ENCODE measurements around the gene JARID2.

DNA sequence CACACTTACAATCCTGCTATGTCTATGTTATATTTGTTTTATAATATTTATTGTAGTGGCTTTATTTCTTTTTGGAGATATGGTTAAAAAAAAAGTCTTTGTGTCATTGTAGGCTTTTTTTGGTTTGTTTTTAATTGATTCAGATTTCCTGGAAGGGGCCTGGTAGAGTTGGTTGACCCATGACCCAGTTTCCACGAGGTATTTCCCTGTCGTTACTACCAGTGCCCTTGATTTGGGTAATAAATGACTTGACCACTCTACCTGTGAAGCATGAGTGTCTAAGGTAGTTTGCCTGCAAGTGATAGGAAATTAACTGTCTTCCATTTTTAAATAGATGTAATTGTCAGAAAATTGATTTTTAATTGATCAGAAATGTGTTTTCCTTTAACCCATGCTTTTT lies 121.0 kb downstream of the JARID2 start:
- TF ChIP-seq CTCF (conservative IDR thresholded peaks at IDR 0.05; ENCODE audit: low read depth, low read length) (no peak), POLR2A (IDR thresholded peaks at IDR 0.05; ENCODE audit: low read depth, low read length) (no peak)
